ENCODE data around the gene TMEM123.

DNA sequence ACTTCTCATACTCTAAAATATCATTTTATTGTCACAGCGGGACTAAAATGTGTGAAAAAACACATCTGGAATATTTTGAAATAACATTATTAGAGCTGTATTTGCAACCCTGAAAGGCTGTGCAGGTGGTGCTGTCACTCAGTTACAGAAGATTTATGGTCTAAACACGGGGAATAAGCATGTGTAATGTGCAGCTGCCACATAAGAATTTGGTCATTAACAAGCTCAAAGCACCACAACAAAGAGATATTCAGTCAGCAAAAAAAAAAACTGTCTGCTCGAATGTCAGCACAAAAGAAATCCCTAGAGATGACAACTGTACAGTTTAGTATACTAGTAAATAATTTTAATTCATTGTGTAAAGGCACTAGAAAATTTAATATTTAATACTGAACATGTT, 31.3 kb downstream of the TMEM123 start:
- TF ChIP-seq ZNF12 (CRISPR knock-in tag; IDR thresholded peaks at IDR 0.05) (no peak), TARDBP (CRISPR knock-in tag; IDR thresholded peaks at IDR 0.05) (no peak), TAF1 (CRISPR knock-in tag; IDR thresholded peaks at IDR 0.05) (no peak), ZFX (CRISPR knock-in tag; IDR thresholded peaks at IDR 0.05; ENCODE audit: low read depth) (no peak), CTCF (CRISPR knock-in tag; IDR thresholded peaks at IDR 0.05) (no peak), E2F1 (CRISPR knock-in tag; IDR thresholded peaks at IDR 0.05) (no peak), SAFB2 (CRISPR knock-in tag; IDR thresholded peaks at IDR 0.05; ENCODE audit: borderline replicate concordance, low read depth) (no peak), SP4 (CRISPR knock-in tag; IDR thresholded peaks at IDR 0.05) (no peak), ZNF207 (IDR thresholded peaks at IDR 0.05; ENCODE audit: borderline replicate concordance) (no peak), FOXK1 (CRISPR knock-in tag; IDR thresholded peaks at IDR 0.05; ENCODE audit: borderline replicate concordance, low read depth) (no peak), EZH2 (conservative IDR thresholded peaks at IDR 0.05; ENCODE audit: low read depth, low read length) (no peak), GLI4 (CRISPR knock-in tag; IDR thresholded peaks at IDR 0.05; ENCODE audit: borderline replicate concordance) (no peak)

Data from HepG2 (cell line).